CD4-positive, alpha-beta T cell treated with Interleukin-15 for 1 hour (primary cell): ENCODE measurements around the gene CDYL2.

Experiments
- DNase-seq: peaks from one replicate; pipeline ENCODE4 v3.0.0-alpha.2; 2020

The CDYL2 gene

DNA sequence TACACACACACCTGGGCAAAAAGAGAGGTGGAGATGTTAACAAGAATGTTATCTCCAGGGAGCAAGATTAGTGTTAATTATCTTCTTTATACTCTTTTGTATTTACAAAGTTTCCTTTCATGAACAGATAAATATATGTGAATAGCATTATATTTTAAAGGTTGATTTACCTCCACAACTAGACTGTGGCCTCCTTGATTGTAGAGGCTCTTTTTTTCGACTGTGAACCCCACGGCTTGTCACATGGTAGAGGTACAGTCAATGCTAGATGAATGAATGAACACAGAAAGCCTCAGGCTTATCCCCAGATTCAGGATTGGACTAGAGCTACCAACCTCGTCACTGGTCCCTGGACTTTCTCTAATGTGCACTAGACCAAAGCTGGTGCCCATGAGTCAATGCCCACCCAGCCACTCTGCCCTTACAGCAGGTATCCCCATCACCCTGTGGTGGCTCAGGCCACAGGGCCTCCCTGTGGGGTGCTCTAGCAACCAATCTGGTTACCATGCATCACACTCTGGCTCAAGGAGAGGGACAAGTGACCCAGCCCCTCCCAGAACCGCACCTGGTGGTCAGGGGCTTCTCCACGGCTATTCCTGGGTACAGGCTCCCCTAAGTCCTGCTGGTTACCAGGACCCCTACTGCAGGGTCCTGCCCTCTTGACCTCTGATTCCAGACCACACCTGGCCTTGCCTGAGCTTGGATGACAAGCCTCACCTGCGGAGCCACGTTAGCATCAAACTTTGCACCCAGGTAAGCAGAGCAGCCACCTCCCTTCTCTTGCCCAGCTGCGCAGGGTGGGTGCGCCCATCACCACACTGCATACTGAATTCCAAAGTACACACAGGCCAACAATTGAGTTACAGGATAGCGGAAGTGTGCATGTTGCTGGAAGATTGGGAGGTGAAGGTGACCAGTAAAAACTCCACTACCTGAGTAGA, 101.0 kb downstream of the CDYL2 start:
- DNase-seq = no peak

GRCh38 chr16:80702696-80703095, 101.7 kb downstream of the CDYL2 start:
- no peak for DNase-seq

GRCh38 chr16:80700558-80700957, 103.8 kb downstream of the CDYL2 start:
- no peak for DNase-seq

DNA sequence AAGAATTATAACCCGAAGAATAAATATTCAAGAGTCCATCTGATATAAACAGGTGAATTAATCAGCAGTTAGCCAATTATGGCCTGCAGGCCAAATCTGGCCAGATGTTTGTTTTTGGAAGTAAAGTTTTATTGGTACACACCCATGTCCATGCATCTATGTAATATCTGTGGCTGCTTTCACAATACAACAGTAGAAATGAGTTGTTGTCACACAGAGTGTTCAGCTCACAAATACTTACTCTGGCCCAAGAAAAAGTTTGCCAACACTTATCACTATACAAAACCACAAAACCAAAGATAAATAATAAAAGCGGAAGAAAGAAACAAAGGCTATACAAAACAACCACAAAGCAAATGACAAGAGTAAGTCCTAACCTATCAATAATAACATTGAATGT, 109.4 kb downstream of the CDYL2 start:
- no peak for DNase-seq

- DNase-seq = no peak
These were observed 110.8 kb downstream of the CDYL2 start for GRCh38 chr16:80693553-80693952.

- DNase-seq = no peak
These were observed 112.1 kb downstream of the CDYL2 start for GRCh38 chr16:80692270-80692669.

DNA sequence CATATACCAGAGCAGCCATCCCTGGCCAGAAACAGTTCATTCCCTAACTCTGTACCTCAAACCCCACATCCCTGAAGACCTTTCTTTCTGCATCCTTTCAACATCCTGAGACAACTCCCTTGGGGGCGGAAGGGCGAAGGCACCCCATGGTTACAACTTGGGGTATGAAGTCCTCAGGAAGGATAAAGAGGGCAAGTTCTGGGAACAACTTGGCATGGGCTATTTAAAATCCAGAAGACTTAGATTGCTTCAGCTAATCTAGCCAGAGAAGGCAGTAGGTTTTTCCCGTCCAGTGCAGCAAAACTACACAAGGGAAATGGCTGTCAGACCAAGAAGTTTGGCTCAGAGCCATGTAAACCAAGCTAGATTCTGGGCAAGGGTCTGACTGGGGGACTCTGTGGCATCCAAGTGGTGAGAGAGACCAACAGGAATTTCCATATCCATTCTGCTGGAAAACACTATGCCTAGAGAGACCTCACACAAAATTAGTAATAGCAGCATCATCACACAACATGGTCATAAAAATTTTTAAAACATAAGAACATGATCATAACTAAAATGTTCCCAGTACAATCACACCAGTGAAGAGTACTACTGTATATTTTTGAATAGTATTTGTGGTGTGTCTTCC, 113.2 kb downstream of the CDYL2 start:
- DNase-seq = no peak

GRCh38 chr16:80689487-80689886, 114.9 kb downstream of the CDYL2 start:
- no peak for DNase-seq

- no peak for DNase-seq
These were observed 116.8 kb downstream of the CDYL2 start for GRCh38 chr16:80687606-80688005.

DNA sequence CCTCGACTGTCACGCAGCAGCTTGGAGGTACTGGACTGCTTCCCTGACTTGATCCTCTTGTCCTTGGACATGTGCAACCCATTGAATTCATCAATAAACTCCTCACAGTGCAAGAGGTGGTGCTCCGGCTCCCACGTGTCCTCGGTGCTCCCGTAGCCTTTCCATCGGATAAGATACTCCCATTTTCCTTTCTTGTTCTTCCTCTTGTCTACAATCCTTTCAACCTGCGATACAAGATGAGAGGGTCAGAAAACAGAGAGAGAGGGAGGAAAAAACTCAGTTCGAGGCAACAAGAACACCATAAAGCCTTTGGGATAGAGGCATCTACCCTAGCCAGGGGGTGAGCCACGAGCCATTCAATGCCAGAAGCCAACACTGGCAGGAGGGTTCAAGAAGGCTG, 119.5 kb downstream of the CDYL2 start:
- no peak for DNase-seq

DNA sequence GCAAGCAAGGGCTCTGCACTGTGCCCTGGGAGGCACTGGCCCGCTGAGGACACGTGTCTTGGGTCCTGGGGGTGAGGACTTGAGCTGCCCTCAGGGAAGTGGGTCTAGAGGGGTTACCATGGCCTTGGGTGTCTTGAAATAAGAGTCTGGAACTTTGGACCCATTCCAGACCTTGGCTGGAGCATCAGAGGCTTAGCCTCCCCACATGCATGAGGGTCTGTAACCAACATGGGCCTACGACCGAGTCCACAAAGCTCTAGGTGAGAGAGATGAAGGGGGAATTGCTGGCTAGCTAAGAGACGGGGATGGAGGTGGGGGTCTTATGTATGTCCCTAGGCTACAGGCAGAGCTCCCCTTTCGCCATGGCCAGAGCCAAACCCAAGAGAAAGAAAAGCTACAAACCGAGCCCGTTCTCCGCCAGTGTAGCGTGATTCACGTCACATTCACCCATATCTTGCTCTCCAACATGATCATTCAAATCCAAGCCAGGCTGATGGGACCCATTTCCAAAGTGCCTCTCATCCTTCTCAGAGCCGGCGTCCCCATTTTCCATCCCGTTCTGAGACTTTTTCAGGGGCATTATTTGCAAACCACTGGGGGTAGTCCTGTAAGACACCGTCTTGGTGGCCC, 120.1 kb downstream of the CDYL2 start:
- no peak for DNase-seq

- DNase-seq = no peak
These were observed 120.8 kb downstream of the CDYL2 start for GRCh38 chr16:80683646-80684045.

- DNase-seq = no peak
These were observed 121.9 kb downstream of the CDYL2 start for GRCh38 chr16:80682421-80683070.

DNA sequence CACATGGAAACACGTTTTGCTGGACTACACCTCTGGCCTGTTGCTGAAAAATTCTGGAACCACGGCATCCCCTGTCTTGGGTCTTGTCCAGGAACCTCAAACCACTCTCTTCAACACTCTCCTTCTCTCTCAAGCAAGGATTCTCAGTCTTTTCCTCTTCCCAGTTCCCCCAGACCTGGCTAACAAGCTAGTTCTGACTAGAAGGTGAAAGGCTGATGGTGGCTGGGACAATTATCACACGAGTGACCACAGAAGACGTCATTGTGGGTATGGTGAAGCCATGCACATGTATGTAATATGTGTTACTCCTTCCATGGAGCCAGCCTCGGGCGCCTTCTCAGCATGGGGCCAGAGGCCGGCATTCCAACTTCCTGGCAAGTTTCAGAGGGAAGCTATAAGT, 123.0 kb downstream of the CDYL2 start:
- DNase-seq = no peak

DNA sequence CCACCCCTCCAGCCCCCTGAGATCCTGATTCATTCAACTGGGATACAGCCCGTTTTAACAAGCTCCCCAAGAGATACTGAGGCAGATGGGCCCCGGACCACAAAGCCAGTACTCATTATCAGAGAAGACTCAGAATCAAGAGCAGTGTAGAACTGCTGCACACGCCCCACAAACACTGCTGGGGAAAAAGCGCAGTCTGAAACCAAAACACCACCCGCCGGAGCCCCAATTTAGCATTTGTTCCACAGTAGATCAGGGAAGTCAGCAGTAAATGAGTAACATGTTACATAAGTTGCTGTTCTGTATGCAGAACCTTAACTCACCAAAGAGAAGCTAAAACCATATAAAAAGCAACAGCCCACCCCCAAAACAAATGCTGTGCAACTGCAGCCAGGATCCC, 123.6 kb downstream of the CDYL2 start:
- DNase-seq = no peak

- no peak for DNase-seq
These were observed 124.4 kb downstream of the CDYL2 start for GRCh38 chr16:80680046-80680445.

GRCh38 chr16:80674884-80675283, 129.5 kb downstream of the CDYL2 start:
- no peak for DNase-seq

GRCh38 chr16:80672379-80672778, 132.0 kb downstream of the CDYL2 start:
- no peak for DNase-seq

- DNase-seq = no peak
These were observed 133.0 kb downstream of the CDYL2 start for GRCh38 chr16:80671281-80671849.

GRCh38 chr16:80670170-80670865, 134.1 kb downstream of the CDYL2 start:
- DNase-seq = peak; percentile 51

DNA sequence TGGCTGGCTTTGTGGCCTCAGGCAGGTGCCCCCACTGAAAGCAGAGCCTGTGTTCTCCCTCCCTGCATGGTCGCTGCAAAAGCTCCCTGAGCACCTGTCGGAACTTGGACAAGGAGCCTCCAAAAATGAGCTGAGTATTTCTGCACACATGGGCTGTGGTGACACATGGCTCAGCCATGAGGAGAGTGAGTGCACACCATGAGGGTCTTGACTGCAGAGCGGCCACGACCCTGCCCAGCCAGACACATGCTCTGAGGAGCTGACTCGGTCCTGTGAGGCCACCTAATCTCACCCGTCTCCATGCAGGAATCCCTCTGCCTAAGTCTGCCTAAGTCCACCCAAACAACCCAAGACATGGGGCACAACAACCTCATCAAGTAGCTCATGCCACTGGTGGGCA, 134.7 kb downstream of the CDYL2 start:
- DNase-seq = no peak

GRCh38 chr16:80667925-80668324, 136.5 kb downstream of the CDYL2 start:
- no peak for DNase-seq

DNA sequence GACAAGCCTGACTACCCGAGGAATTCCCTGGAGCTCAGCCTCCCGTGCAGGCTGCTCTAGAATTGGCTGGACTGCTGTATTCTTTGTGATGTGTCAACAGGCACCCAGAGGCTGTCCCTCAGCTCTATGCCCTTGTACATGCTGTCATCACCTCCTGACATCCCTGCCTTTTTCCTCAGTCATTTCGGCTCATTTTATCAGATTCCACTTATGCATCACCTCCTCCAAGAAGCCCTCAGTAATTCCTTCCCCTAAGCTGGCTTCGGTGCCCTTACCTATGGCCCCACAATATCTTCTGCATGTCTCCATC, 137.2 kb downstream of the CDYL2 start:
- no peak for DNase-seq
